ENCODE measurements around the gene WDFY4. TPM values are rescaled to one million over a fixed set of nuclear protein-coding genes. Genes with fewer than 3 reads are reported as not detected.

Gene WDFY4
- total and polyA plus RNA-seq, 8 donors = 0.15 to 8.0 (median 2.7) TPM

GRCh38 chr10:49001402-49001801 is 316.7 kb downstream of the WDFY4 start:
- peaks cover 0 to 5% (median 0%) of the 10 kb centered on the region in 4 donors for H3K9me3 ChIP-seq
- TF ChIP-seq POLR2A (IDR thresholded peaks at IDR 0.05) (no peak), POLR2AphosphoS5 (IDR thresholded peaks at IDR 0.05) (no peak), CTCF (IDR thresholded peaks at IDR 0.05) (no peak), EP300 (IDR thresholded peaks at IDR 0.05) (no peak)
- 50 to 64% (median 55%) methylated on average over 9 of the region's 9 CpGs for WGBS, 5 donors
- H3K4me1 ChIP-seq = no peaks in the 10 kb centered on the region
- H3K4me3 ChIP-seq = no peak overlapping the region
- no peak overlapping the region for H3K27ac ChIP-seq
- DNase-seq = peak in 1 of 2 donors; percentile 51
- no peaks in the 10 kb centered on the region for H3K36me3 ChIP-seq
- H3K27me3 ChIP-seq = peaks cover 0 to 4% (median 0%) of the 10 kb centered on the region in 3 donors
- intact Hi-C loops (cut with DNase I; ENCODE audit: low total_unique reads) = no loop called here

GRCh38 chr10:49001870-49002672 is 317.4 kb downstream of the WDFY4 start:
- no peak overlapping the region for H3K4me3 ChIP-seq
- no peak for TF ChIP-seq EP300 (IDR thresholded peaks at IDR 0.05)
- TF ChIP-seq CTCF (IDR thresholded peaks at IDR 0.05) = no peak
- TF ChIP-seq POLR2AphosphoS5 (IDR thresholded peaks at IDR 0.05) = no peak
- TF ChIP-seq POLR2A (IDR thresholded peaks at IDR 0.05) = no peak
- intact Hi-C loops (cut with DNase I; ENCODE audit: low total_unique reads) = no loop called here
- no peaks in the 10 kb centered on the region for H3K4me1 ChIP-seq
- WGBS, 5 donors = 62 to 74% (median 69%) methylated on average over 13 to 17 of the region's 17 CpGs
- peaks cover 0 to 4% (median 0%) of the 10 kb centered on the region in 3 donors for H3K27me3 ChIP-seq
- H3K36me3 ChIP-seq = no peaks in the 10 kb centered on the region
- no peak overlapping the region for H3K27ac ChIP-seq
- H3K9me3 ChIP-seq = peaks cover 0 to 5% (median 0%) of the 10 kb centered on the region in 4 donors
- peak in 1 of 2 donors; percentile 31 for DNase-seq

- H3K9me3 ChIP-seq = peaks cover 0 to 5% (median 0%) of the 10 kb centered on the region in 4 donors
- 66 to 77% (median 73%) methylated on average over 5 of the region's 5 CpGs for WGBS, 5 donors
- intact Hi-C loops (cut with DNase I; ENCODE audit: low total_unique reads) = no loop called here
- peaks cover 0 to 22% (median 0%) of the 10 kb centered on the region in 4 donors for H3K4me1 ChIP-seq
- no peak overlapping the region for H3K27ac ChIP-seq
- no peaks in the 10 kb centered on the region for H3K27me3 ChIP-seq
- H3K4me3 ChIP-seq = no peak overlapping the region
- TF ChIP-seq POLR2AphosphoS5 (IDR thresholded peaks at IDR 0.05) (no peak), CTCF (IDR thresholded peaks at IDR 0.05) (no peak), EP300 (IDR thresholded peaks at IDR 0.05) (no peak), POLR2A (IDR thresholded peaks at IDR 0.05) (no peak)
- H3K36me3 ChIP-seq = no peaks in the 10 kb centered on the region
- DNase-seq = no peak
Measured at GRCh38 chr10:49005270-49005669, 320.6 kb downstream of the WDFY4 start.

- H3K9me3 ChIP-seq = peaks cover 0 to 5% (median 0%) of the 10 kb centered on the region in 4 donors
- 54 to 71% (median 67%) methylated on average over 5 of the region's 5 CpGs for WGBS, 5 donors
- no peak for DNase-seq
- peaks cover 0 to 23% (median 0%) of the 10 kb centered on the region in 4 donors for H3K4me1 ChIP-seq
- H3K27ac ChIP-seq = no peak overlapping the region
- intact Hi-C loops (cut with DNase I; ENCODE audit: low total_unique reads) = no loop called here
- no peaks in the 10 kb centered on the region for H3K36me3 ChIP-seq
- no peak for TF ChIP-seq POLR2A (IDR thresholded peaks at IDR 0.05)
- TF ChIP-seq POLR2AphosphoS5 (IDR thresholded peaks at IDR 0.05) = no peak
- no peak for TF ChIP-seq CTCF (IDR thresholded peaks at IDR 0.05)
- TF ChIP-seq EP300 (IDR thresholded peaks at IDR 0.05) = no peak
- H3K4me3 ChIP-seq = no peak overlapping the region
- H3K27me3 ChIP-seq = no peaks in the 10 kb centered on the region
Measured at GRCh38 chr10:49007129-49007528, 322.5 kb downstream of the WDFY4 start.
